ENCODE results near the gene PRKCE.

DNA sequence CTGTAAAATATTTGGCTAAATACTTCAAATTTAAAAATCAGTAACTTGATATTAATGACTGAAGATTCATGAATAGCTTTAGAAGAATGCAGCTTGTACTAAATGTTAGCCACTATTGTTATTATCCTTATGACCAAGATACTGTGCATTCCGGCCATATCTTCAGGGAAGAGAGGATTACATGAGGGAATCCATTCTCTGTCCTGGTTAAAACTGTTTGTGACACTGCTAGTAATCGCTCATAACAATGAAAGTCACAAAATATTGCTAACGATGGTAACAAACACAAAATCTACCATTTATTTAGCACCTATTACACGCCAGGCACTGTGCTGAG is 217.7 kb downstream of the PRKCE start:
- TF ChIP-seq, protein P1, sequence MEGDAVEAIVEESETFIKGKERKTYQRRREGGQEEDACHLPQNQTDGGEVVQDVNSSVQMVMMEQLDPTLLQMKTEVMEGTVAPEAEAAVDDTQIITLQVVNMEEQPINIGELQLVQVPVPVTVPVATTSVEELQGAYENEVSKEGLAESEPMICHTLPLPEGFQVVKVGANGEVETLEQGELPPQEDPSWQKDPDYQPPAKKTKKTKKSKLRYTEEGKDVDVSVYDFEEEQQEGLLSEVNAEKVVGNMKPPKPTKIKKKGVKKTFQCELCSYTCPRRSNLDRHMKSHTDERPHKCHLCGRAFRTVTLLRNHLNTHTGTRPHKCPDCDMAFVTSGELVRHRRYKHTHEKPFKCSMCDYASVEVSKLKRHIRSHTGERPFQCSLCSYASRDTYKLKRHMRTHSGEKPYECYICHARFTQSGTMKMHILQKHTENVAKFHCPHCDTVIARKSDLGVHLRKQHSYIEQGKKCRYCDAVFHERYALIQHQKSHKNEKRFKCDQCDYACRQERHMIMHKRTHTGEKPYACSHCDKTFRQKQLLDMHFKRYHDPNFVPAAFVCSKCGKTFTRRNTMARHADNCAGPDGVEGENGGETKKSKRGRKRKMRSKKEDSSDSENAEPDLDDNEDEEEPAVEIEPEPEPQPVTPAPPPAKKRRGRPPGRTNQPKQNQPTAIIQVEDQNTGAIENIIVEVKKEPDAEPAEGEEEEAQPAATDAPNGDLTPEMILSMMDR (conservative IDR thresholded peaks at IDR 0.05 in 1 of 2, IDR thresholded peaks at IDR 0.05 in 1 of 2; ENCODE audit: extremely low read depth in 1 of 2, insufficient read depth in 1 of 2, low read depth in 1 of 2, low read length in 2 of 2): no peak
- no peak for TF ChIP-seq EZH2 (IDR thresholded peaks at IDR 0.05; ENCODE audit: borderline replicate concordance, low read length)

Data from mammary epithelial cell (primary cell).